ENCODE data around the gene JAZF1.

- TF ChIP-seq CTCF (IDR thresholded peaks at IDR 0.05; ENCODE audit: low read depth, low read length, poor library complexity, severe bottlenecking) = no peak
- no peak for TF ChIP-seq EZH2phosphoT487 (IDR thresholded peaks at IDR 0.05; ENCODE audit: borderline replicate concordance, low read length)
Observed at GRCh38 chr7:28042721-28043120, 137.9 kb downstream of the JAZF1 start.

Measured in DOHH2 (cell line).